ENCODE measurements around the gene PEF1.

The PEF1 gene

DNA sequence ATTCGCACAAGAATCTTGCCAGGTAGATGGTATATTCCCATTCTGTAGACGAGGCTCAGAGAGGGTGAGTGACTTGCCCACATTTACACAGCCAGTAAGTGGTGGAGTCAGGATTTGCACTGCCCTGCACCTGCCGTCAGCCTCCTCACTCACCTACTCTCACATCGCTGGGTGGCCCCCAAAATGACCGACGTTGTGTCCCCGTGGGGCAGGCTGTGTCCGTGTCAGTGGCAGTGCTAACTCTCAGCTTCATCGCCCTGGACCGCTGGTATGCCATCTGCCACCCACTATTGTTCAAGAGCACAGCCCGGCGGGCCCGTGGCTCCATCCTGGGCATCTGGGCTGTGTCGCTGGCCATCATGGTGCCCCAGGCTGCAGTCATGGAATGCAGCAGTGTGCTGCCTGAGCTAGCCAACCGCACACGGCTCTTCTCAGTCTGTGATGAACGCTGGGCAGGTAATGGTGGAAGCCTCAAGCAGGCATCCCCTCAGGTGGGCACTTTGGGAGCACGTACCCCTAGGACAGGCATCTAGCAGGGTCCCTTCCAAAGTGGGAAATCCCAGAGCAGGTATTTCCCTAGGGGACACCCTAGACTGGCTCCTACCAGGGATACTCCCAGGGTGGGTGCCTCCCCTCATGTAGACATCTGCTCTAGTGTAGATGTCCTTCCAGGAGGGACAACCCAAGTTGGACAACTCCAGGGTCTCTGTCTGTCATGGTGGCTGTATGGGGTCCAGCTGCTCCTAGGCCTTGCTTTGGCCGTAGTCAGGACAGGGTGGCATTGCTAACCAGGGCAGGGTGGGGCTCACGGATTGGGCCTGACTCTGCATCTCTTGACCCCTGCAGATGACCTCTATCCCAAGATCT lies 23.8 kb downstream of the PEF1 start:
- in situ Hi-C loops (cut with MboI; ENCODE audit: low pct_unique_long_range_greater_than_20kb, low sequenced_read_pairs, unreplicated experiment) = no loop called here
- TF ChIP-seq CTCF (IDR thresholded peaks at IDR 0.05; ENCODE audit: extremely low read depth, insufficient read depth, missing control alignments) = no peak

DNA sequence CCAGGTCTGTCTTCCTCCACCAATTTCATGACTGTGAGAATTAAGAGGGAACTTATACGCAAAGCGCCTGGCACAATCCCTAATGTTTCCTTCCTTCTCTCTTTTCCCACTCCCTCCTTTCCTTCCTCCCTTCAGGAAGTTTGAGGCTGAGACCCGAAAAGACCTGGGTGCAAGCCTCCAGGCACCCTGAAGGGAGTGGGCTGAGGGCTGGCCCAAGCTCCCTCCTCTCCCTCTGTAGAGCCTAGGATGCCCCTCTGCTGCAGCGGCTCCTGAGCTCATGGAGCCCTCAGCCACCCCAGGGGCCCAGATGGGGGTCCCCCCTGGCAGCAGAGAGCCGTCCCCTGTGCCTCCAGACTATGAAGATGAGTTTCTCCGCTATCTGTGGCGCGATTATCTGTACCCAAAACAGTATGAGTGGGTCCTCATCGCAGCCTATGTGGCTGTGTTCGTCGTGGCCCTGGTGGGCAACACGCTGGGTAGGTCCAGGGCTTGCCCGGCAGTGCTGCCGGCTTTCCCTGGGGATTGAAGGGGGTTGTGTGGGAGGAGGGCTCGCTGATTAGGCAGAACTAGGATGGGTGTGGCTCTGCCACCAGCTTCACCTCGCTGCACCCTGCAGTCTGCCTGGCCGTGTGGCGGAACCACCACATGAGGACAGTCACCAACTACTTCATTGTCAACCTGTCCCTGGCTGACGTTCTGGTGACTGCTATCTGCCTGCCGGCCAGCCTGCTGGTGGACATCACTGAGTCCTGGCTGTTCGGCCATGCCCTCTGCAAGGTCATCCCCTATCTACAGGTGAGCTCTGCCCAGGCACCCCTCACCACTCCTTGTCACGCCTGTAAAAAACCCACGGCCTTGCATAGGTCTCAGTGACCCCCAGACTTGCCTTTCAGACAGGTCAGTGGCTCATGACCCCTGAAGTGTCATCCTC lies 25.5 kb downstream of the PEF1 start:
- TF ChIP-seq CTCF (IDR thresholded peaks at IDR 0.05; ENCODE audit: extremely low read depth, insufficient read depth, missing control alignments) = no peak
- in situ Hi-C loops (cut with MboI; ENCODE audit: low pct_unique_long_range_greater_than_20kb, low sequenced_read_pairs, unreplicated experiment) = loop anchor here (10.0 kb wide), 1 partner anchor 54 kb away; no protein-coding TSS in a partner anchor
- DNase-seq (ENCODE audit: low spot score) = no peak

More for the DNA sequence above, 23.8 kb downstream of the PEF1 start:
- no peak for DNase-seq (ENCODE audit: low spot score)

DNA sequence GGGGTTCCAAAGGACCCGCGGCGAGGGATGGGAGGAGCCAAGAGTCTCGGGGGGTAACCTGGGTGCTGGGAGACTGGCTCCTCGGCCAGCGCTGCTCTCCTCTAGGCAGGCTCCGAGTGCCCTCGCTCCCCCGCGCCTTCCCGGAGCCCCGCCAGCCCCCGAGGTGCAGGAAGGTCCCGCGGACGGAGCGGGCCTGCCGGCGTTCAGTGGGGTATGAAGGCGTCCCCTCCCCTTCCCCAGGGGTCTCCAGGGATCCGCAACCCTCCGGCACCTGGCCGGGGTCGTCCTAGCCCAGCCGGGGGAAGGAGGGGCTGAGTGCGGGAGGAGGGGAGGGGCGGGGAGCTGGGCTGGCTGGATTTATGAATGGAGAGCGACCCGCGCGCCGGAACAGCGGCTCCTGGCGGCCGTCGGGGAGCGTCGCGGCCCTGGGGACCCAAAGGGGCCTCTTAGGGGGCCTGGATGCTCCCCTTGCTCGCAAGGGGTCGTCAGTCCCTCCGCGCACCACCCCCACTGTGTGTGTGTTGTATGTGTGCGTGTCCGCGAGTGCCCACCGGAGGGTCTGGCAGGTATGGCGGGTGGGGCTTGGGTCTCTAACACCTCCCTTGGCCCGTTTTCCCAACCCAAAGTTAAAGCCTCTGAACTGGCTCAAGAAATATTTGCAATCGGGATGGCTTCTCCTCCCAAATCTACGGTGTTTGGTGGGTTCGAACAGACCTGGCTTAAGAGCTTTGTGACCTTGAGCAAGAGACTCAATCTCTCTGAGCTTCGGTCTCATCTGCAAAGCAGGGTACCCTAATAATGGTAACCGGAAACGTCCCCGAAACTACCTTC lies 26.5 kb downstream of the PEF1 start:
- in situ Hi-C loops (cut with MboI; ENCODE audit: low pct_unique_long_range_greater_than_20kb, low sequenced_read_pairs, unreplicated experiment) = loop anchor here (10.0 kb wide), 1 partner anchor 53 kb away; no protein-coding TSS in a partner anchor
- TF ChIP-seq CTCF (IDR thresholded peaks at IDR 0.05; ENCODE audit: extremely low read depth, insufficient read depth, missing control alignments) = peak; percentile 86
- peak; percentile 83 for DNase-seq (ENCODE audit: low spot score)

DNA sequence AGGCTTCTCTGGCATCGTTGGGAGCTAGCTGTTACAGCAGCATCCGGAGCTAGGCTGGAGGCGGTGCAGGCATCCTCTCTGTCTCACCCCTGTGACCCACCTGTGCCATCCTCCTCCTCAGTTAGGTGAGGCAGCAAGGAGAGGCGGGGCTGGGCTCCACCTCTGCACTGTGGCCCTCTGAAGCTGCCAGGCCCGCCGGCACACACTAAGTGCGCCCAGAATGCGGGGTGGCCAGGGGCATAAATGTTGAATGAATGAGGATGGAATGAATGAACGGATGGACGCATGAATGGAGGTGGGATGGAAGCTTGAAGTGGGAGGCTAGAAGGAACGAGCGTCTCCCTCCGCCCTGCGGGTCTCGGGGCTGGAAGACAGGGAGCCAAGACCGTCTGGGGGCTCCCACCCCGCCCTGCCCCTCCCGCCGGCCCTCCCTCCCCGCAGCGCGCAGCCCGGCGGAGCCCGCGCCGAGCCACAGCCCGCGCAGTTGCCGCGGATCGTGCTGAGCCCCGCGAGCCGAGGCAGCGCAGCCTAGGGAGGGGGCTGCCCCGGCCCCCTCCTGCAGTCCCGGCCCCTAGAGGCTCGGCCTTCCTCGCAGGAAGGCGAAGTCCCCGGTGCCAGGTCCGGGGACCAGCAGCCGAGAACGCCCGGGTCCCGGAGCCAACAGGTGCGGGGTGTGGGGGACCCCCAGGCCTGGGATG lies 27.3 kb downstream of the PEF1 start, which contains the start of gene HCRTR1:
HCRTR1 (plus strand) TSS at position 472 of the 698 bp plus-strand sequence. CDS start 1,504 bp downstream, outside the sequence.
- in situ Hi-C loops (cut with MboI; ENCODE audit: low pct_unique_long_range_greater_than_20kb, low sequenced_read_pairs, unreplicated experiment) = loop anchor here (10.0 kb wide), 1 partner anchor 53 kb away; no protein-coding TSS in a partner anchor
- no peak for TF ChIP-seq CTCF (IDR thresholded peaks at IDR 0.05; ENCODE audit: extremely low read depth, insufficient read depth, missing control alignments)
- no peak for DNase-seq (ENCODE audit: low spot score)

GRCh38 chr1:31615939-31616338 lies 28.7 kb downstream of the PEF1 start:
- no peak for DNase-seq (ENCODE audit: low spot score)
- no peak for TF ChIP-seq CTCF (IDR thresholded peaks at IDR 0.05; ENCODE audit: extremely low read depth, insufficient read depth, missing control alignments)
- in situ Hi-C loops (cut with MboI; ENCODE audit: low pct_unique_long_range_greater_than_20kb, low sequenced_read_pairs, unreplicated experiment) = loop anchor here (10.0 kb wide), 1 partner anchor 51 kb away; no protein-coding TSS in a partner anchor
